Myocyte (in vitro differentiated cells): Measurements from ENCODE around the gene CNKSR3. TPM values are rescaled to one million over a fixed set of nuclear protein-coding genes. Genes with fewer than 3 reads are reported as not detected.
A peak's percentile ranks its signal among the peaks of the same experiment; 100 is the strongest.

ENCODE experiments used
- DNase-seq: peaks from one replicate; pipeline ENCODE4 v3.0.0-alpha.2; 2012; ENCODE audit warnings: low read depth
- total RNA-seq: library from RNA; depleted of rRNA; stranded (reverse); fragments of >200 nt; gene quantifications from 2 replicates; pipeline ENCODE4 v1.2.3, GENCODE V29; 2014

CNKSR3 gene
- total RNA-seq, 1 donor from 2014 or later: 10.0 TPM

- no peak for DNase-seq
Measured at GRCh38 chr6:154428897-154429296, 81.6 kb downstream of the CNKSR3 start.

GRCh38 chr6:154427446-154427845, 83.0 kb downstream of the CNKSR3 start:
- no peak for DNase-seq

DNA sequence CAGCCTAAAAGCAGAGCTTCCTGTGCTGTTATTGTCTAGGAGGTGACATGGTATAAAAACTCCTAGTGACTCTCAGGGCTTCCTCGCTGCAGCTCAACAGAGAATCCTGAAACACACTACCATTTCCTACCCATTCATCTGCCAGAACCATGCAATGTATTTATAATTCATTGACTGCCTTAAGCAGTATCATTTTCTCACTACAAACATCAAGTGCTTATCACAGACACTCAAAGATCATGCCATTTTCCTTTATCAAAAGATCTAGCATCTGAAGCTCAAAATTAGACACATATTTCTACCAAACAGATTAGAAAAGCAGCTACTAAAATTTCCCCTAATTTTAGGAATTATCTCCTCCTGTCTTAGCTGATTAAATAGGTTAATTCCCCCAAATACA, 83.5 kb downstream of the CNKSR3 start:
- DNase-seq: no peak

- DNase-seq: no peak
Measured at GRCh38 chr6:154425034-154425433, 85.5 kb downstream of the CNKSR3 start.

GRCh38 chr6:154414021-154414813, 96.3 kb downstream of the CNKSR3 start:
- DNase-seq: no peak

DNA sequence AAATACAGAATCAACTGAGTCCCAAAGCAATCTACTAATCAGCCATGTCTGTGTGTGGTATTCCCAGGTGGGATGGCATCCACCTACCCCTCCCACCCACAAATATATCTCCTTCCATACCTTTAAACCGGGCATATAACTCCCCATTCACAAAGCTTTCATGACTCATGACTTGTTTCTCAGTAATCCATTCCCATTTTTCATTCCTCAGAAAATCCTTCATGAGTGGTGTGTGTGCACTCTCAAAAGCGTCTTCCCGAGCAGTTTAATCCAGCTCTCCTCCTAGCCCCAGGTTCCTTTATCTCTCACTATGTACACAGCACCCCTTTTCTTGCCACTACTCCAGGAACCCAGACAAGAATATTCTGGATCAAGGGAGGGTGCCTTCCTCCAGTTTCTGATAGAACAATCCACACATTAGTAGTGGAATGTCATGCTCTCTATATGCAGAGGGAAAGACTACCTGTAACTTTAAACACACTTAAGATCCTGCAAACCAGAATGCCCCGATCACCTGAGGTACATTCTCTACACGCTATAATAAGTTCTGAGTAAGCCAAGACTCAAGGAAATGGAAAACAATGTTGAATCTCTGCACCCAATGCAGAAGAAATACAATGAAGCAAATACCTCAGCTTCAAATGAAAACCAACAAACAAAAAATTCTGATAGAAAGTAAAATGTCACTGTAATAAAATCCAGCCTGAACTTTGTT, 98.2 kb downstream of the CNKSR3 start:
- DNase-seq: no peak

GRCh38 chr6:154411076-154411475, 99.4 kb downstream of the CNKSR3 start:
- no peak for DNase-seq

DNA sequence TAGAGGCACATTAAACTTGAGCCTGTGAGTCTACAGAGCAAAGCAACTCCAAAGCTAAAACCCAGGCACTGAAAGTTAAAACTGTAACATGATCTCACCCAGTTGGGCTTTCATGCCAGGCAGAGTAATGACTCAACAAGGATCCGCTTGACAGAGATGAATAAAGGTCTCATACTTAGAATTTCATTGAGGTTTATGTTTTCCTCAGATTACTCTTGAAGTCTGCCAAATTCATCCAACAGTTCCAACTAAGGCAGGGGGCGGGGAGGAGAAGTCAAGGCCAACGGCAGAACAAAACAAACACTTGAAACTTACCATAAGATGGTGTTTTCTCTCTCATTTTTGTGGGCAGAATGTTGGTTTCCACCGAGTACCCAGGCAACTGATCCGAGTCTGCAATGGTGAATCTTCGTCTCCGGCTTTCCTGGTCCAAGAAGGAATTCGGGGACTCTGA, 99.8 kb downstream of the CNKSR3 start:
- DNase-seq: peak; percentile 96

- DNase-seq: no peak
Measured at GRCh38 chr6:154408891-154409500, 101.5 kb downstream of the CNKSR3 start.

- DNase-seq: no peak
Measured at GRCh38 chr6:154407440-154407839, 103.0 kb downstream of the CNKSR3 start.

DNA sequence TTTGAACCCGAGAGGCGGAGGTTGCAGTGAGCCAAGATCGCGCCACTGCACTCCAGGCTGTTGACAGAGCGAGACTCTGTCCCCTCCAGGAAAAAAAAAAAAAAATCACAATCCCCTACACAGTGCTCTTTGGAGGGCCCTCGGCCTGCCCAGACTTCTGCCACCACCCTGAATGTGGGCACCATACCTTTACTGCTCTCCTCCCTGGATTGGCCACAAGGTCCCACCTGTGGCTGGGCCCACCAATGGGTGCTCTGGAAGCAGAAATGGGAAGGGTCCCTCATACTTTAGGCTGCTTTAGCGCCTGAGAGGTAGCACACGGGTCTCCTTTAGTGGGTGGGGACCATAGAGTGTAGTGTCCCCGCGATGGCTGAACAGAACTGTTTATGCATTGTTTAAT, 103.6 kb downstream of the CNKSR3 start:
- no peak for DNase-seq

DNA sequence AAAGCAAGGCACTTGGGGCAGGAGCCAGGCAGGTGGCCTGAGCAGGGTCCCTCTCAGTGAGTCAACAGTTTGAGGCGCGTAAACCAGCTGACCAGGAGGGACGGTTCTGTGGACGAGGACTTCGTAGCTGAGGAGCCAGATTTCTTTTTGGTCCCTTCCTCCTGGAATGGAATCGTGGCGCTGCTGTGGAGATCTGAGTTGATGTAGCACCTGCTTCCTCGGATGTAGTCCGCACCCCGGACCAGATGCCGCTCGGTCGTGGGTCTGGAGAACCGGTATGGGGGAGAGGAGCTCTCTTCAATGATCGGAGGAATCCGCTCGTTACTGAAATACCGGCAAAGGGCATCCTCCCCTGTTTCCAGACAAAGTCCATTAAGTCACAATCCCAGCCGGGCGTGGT, 104.2 kb downstream of the CNKSR3 start:
- no peak for DNase-seq

GRCh38 chr6:154404791-154405400, 105.6 kb downstream of the CNKSR3 start:
- DNase-seq: no peak

DNA sequence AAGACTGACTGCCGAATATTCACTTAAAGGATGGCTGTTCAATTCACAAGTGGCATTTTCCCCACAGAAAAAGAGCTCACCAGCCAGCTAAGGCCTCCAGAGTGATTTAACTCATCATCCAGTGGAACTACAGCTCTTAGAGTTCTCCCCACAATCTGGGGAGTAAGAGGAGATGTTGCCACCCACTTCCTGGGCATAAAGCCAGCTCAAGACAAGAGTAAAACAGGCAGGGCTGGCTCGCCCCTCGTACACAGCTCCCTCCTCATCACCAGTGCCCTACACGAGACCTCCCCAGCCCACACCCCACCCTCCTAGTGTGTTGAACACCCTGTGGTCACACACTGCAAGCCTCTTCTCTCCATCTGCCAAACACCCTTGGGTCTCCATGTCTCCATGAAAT, 106.7 kb downstream of the CNKSR3 start:
- peak; percentile 77 for DNase-seq

GRCh38 chr6:154402081-154402780, 108.3 kb downstream of the CNKSR3 start:
- no peak for DNase-seq

DNA sequence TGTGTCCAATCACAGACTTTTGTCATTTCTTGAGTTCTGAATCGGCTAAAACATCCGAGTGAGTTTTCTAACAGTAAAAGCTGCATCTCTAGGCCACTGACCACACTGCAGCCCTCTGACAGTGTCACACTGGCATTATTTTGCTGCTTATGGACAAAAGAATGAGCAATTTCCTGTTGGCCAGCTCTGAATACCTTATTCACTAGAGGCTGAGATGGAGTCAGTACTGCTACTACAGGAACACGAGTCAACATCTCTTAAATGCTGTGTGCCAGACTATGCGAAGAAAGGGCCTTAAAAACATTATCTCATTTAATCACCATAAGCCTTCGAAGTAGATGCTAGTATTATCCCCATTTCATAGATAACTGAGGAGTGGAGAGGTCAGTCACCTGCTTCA, 111.4 kb downstream of the CNKSR3 start:
- DNase-seq: no peak

GRCh38 chr6:154397491-154398195, 112.8 kb downstream of the CNKSR3 start:
- no peak for DNase-seq

GRCh38 chr6:154395878-154396277, 114.6 kb downstream of the CNKSR3 start:
- no peak for DNase-seq

- DNase-seq: no peak
Measured at GRCh38 chr6:154395316-154395715, 115.2 kb downstream of the CNKSR3 start.

DNA sequence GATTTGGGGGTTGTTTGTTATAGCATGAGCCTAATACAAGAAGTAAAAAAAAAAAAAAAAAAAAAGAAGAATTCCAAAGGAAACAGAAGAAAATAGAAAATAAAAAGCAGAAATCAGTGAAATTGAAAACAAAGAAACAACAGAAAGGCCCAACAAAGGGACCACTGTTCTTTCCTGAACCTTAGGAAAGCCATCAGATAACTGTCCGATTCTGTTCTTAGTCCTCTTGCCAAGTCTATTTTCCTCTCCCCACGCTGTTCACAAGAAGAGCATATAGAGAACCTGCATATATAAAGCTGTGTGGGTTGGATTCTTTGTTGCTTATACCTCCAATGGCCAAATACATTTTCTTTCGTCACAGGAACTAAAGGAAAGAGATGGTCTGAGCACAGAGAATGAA, 115.9 kb downstream of the CNKSR3 start:
- no peak for DNase-seq

GRCh38 chr6:154390034-154390433, 120.5 kb downstream of the CNKSR3 start:
- no peak for DNase-seq
